ENCODE measurements around the gene EDAR.

The EDAR gene

DNA sequence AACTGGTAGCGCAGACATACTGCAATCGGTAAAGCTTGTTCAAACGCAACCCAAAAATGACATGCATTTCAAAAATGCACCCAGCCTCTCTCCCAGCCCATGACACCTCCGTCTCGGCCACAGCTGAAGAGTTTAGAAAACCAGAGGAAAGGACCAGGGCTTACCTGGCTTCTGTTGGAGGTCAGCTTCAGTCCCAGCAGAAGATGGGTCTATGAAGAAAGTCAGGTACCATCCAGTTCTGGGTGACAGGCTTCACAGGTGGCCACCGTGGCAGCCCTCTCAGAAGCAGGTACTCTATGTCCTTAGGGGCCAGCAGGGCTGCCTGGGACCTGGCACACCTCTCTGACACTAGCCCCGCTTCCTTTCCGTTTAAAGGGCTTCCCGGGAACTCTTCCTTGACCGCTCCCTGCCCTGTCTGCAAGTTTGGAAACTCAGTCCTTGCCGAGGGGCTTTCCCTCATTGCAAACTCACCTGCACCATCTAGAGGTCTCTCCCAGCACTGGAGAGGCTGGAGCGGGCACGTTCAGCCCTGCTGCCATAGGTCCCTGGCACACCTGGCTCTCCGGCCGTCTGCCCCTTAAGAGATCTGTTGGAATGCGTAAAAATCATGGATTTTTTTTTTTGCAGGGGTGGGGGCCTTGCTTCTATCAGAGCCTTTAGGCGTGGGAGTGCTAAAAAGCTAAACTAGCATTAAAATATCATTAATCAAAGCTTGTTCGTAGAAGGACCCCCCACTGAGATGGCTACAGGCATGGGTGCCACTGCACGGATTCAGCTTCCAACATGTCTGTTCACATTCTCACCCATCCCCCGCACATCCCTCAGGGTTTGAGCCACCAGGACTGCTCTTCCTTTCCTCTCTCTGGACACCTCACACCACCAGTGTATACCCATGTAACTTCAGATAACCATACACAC lies at the start of gene EDAR:
Gene EDAR (minus strand): TSS at position 425 of the 918 bp plus-strand sequence. CDS start 58,206 bp downstream, outside the sequence.
- in situ Hi-C loops (cut with MboI; ENCODE audit: low sequenced_read_pairs) = no loop called here

- in situ Hi-C loops (cut with MboI; ENCODE audit: low sequenced_read_pairs) = no loop called here
These were observed 44.2 kb upstream of the EDAR start for GRCh38 chr2:109033171-109033570.

DNA sequence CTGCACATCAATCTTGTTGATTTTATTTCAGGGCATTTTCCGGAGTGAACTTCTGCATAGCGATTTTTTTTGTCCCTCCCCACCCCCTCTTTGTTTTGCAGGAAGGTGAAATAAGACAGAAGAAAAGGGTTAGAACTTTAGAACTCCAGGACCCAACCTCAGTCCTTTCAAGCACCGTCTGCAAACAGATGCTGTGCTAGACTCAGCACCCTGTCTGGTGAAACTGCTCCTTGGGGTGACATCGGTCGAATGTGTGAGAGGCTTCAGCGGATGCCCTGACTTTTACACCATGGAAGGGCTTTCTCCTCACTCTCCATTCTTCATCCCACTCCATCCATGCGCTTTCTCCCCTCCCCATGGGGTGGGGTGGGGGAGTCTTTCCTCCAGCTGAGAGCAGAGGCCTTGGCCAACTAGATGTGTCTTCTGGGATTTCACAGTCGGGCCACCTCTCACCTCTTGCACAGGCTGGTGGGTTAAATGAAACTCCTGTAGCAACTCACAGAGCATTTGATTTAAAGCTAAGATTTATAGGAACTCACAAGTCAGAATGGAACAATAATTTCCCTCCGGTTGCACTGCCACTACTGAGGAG lies 43.3 kb upstream of the EDAR start:
- in situ Hi-C loops (cut with MboI; ENCODE audit: low sequenced_read_pairs) = no loop called here

DNA sequence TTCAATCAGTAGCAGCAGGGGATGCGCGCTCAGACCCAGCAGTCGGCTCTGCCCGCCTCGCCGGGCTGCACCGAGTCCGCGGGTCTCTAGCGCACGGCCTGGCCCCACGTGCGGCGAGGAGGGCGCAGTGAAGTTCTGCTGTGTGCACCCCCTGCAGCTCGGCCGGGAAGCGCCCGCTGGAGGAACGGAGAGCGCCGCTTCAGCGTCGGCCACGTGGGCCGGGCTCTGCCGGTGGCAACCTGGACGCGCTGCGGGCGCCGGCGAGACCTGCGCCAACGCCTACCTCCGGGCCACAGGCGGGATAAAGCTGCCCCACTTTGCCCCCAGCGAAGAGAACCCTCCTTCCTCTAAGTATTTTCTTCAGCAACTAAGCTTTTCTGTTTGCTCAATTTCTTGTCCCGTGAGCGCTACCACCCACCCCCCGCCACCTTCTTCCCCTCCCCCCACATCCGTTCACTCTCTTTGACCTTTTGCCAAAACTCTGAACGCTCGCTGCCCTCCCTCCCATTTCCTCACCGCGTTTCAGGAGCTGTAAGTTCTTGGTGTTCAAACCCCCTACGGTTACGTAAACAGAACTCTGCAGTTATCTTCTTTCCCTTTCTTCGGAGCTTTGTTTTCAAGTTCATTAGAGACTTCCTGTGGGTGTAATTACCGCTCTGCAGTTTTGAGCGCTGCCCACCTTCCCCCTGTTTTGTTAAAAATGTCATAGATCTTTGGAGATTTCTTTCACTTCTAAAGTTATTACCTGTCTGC lies 42.6 kb upstream of the EDAR start:
- in situ Hi-C loops (cut with MboI; ENCODE audit: low sequenced_read_pairs) = no loop called here

DNA sequence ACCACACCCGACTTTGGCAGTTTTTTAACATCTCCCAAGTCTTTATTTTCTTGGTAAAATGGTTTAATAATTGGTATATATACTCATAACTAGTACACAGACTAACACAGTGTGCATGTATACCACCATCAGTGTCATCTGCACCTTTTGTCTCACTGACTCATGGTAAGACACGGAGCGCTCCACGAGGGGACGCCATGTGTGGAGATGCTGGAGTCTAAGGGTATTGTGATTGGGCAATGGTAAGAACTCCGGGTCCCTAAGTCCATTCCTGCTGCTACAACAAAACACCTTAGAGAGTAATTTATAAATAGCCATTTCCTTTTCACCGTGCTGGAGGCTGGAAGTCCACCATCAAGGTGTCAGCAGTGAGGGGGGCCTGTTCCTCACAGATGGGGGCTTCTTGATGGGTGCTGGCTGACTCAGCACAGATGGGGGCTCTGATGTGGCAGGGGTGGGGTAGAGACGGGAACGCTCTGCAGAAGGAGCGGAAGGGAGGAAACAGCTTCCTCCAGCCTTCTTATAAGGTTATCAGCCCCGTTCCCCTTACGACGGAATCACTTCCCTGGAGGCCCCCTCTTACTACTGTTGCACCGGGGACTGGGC lies 42.0 kb upstream of the EDAR start:
- in situ Hi-C loops (cut with MboI; ENCODE audit: low sequenced_read_pairs) = no loop called here

- in situ Hi-C loops (cut with MboI; ENCODE audit: low sequenced_read_pairs) = no loop called here
These were observed 40.6 kb upstream of the EDAR start for GRCh38 chr2:109029490-109030201.

GRCh38 chr2:109028738-109029489 lies 39.9 kb upstream of the EDAR start:
- in situ Hi-C loops (cut with MboI; ENCODE audit: low sequenced_read_pairs) = no loop called here

DNA sequence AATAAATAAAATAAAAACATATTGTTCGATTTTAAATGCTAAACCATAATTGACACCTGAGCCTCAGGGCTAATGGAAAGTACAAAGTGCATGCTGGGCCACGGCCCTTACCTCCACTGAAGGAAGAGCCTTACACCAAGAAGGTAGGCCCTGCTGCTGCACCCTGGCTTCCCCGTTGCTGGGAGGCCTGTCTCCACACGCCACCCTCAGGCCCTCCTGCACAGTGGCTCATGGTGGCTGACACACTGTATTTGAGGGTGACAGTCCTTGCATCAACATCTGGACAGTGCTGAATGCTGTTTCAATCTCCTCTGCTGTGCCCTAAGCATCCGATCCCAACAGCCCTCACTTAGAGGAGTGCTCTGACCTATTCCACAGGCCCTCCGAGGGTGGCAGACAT lies 39.3 kb upstream of the EDAR start:
- in situ Hi-C loops (cut with MboI; ENCODE audit: low sequenced_read_pairs) = no loop called here

DNA sequence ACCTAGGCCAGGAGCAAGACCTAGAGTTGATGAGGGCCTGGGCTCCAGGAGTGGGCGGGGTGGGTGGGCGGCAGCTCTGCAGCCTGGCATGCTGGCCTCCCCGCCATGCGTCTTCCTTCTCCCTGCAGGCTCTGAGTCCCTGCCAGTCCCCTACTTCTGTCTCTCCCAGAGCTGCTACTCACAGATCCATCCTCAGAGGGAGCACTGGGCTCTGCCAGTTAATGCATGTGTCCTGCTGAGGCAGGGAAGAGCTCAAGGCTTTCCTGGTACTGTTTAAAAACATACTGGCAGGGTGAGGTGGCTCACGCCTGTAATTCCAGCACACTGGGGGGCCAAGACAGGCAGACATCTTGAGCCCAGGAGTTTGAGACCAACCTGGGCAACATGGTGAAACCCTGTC lies 38.7 kb upstream of the EDAR start:
- in situ Hi-C loops (cut with MboI; ENCODE audit: low sequenced_read_pairs) = no loop called here

DNA sequence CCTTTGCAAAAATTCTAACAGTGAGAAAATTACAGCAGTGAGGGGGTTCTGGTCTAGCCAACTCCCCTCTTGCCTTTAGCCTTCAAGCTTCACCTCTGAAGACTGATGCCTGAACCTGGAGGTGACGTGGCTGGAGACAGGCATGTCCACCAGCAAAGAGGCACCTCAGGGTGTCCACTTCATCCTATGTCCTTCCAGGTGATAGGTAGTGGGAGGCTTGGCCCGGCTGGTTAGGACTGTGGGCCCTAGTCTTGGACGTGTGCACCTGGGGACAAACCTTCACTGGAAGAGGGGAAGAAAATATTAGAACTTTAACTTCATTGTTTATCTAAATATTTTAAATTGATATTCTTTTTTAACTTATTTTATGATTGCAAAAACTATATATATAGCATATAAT lies 35.5 kb upstream of the EDAR start:
- in situ Hi-C loops (cut with MboI; ENCODE audit: low sequenced_read_pairs) = no loop called here

DNA sequence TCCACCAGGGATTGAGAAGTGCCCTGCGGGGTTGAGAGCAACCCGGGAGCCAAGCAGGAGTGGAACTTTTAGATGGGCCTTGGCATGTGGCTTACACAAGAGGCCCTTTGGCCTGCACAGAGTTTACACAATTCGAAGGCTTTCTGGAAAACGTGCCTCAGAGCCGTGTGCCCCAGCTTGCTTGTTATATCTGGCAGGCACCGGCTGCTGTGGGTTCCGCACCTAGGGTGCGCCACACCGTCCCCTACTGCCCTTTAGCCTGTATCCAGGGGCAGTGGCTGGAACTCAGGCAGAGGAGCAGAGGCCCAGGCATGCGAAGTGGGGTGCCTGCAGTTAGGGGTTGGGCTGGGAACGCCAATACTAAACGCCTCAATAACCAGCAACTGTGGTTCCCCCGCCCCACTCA lies 32.9 kb upstream of the EDAR start:
- in situ Hi-C loops (cut with MboI; ENCODE audit: low sequenced_read_pairs) = no loop called here

GRCh38 chr2:109020217-109020637 lies 31.2 kb upstream of the EDAR start:
- in situ Hi-C loops (cut with MboI; ENCODE audit: low sequenced_read_pairs) = no loop called here

- in situ Hi-C loops (cut with MboI; ENCODE audit: low sequenced_read_pairs) = no loop called here
These were observed 29.4 kb upstream of the EDAR start for GRCh38 chr2:109018452-109018851.

DNA sequence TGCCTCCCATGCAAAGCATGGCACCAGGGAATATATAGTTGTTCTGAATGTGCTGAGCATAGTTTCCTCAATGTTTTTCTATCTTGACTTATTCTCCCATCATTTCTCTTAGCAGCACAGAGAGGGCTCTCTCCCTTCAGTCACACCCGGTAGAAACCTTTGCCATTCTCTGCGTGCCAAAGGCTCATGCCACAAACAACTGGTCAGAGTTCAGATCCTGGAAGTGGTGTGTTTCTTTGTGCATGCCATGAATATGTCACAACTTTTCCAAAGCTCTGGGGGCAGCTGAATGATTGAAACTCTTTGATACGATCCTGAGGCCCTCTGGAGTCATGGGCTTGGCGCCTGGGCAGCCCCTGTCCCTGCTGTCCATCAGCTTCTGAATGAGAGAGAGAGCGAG lies 28.0 kb upstream of the EDAR start:
- in situ Hi-C loops (cut with MboI; ENCODE audit: low sequenced_read_pairs) = no loop called here

- in situ Hi-C loops (cut with MboI; ENCODE audit: low sequenced_read_pairs) = no loop called here
These were observed 27.4 kb upstream of the EDAR start for GRCh38 chr2:109016376-109016775.

- in situ Hi-C loops (cut with MboI; ENCODE audit: low sequenced_read_pairs) = no loop called here
These were observed 25.5 kb upstream of the EDAR start for GRCh38 chr2:109014476-109014875.

DNA sequence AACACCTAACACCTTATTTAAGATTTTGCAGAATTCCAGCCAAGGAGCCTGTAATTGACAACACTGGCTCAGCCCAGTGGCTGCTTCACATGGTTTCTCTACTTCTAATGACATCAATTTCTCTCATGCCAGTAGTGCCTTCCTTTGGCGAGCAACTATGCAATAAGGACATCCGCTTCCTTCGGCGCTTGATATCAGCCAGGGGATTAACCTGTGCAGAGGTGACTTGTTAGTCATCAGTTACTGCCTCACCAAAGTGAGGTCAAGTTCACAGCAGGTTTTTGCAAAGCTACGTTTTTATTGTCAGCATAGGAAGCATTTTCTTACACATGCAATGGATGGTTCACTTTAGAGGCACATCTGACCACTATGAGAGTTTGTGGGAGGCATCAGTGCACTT lies 24.0 kb upstream of the EDAR start:
- in situ Hi-C loops (cut with MboI; ENCODE audit: low sequenced_read_pairs) = no loop called here

DNA sequence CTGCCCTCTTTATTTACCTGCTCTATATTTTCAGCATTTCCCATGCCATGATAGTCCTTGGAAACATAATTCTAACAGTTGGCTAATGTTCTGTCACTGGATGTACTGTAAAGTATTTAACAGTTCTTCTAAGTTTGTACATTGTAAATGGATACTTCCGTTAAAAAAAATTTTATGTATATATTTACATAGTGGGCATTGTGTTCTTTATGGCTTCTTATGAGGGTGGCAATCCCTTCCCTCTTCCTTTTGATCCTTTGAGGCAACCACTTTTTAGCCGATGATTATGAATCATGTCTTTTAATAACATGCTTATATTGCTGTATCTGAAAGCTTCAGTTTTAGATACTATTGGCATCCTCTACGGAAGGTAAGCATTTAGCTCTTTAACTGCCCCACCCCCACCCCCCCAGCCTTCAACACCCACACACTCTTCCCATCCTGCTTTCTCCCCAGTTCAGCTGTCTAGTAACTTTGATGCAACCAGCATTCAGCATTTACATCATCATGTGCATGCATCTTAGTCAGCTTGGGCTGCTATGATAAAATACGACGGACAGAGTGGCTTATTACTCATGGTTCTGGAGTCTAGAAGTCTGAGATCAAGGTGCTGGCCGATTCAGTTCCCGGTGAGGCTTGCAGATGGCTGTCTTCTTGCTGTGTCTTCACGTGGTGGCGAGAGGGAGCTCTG lies 21.0 kb upstream of the EDAR start:
- in situ Hi-C loops (cut with MboI; ENCODE audit: low sequenced_read_pairs) = no loop called here

- in situ Hi-C loops (cut with MboI; ENCODE audit: low sequenced_read_pairs) = no loop called here
These were observed 18.0 kb upstream of the EDAR start for GRCh38 chr2:109006971-109007370.
